Measurements from ENCODE around the gene FOXA3.

DNA sequence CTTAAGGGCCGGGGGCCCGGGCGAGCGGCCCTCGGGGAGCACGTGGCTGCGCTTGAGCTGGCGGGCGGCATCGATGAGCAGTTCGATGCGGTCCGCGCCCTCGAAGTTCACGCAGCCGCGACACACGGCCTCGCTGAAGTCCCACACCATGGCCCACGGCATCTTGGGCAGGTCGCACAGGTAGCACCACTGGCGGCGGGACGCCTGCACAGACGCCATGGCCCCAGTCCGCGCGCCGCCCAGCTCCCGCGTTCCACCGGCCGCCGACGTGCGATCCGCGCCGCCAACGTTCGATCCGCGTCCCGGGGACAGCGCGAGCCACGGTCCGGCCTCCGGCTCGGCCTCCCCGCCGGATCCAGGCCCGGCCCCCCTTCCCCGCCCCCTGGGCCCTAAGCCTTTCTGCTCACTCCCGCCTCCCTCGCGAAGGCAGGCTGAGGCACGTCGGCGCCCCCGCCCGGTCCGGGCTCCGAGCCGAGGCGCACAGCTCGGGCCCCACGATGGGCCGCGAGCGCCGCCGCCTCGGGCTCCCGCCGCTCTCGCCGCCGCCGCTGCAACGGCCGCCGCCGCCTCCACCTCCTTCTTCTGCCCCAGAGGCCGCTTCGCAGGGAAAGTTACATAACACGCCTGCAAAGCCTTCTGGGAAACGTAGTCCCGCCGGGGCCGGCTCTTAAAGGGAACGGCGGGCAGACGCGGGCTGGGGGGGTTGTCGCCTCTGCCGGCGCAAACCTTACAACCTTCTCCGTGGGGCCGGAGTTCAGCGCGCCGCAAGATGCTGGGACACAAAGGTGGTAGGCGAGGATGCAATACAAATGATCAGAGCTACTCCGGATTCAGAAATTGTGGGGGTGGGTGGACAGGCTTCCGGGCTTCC lies 21.7 kb downstream of the FOXA3 start, which contains the start of gene IRF2BP1:
- TF ChIP-seq, protein P1, sequence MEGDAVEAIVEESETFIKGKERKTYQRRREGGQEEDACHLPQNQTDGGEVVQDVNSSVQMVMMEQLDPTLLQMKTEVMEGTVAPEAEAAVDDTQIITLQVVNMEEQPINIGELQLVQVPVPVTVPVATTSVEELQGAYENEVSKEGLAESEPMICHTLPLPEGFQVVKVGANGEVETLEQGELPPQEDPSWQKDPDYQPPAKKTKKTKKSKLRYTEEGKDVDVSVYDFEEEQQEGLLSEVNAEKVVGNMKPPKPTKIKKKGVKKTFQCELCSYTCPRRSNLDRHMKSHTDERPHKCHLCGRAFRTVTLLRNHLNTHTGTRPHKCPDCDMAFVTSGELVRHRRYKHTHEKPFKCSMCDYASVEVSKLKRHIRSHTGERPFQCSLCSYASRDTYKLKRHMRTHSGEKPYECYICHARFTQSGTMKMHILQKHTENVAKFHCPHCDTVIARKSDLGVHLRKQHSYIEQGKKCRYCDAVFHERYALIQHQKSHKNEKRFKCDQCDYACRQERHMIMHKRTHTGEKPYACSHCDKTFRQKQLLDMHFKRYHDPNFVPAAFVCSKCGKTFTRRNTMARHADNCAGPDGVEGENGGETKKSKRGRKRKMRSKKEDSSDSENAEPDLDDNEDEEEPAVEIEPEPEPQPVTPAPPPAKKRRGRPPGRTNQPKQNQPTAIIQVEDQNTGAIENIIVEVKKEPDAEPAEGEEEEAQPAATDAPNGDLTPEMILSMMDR (IDR thresholded peaks at IDR 0.05), result peak in 1 of 3 experiments; percentile 39
- TF ChIP-seq POLR2A (IDR thresholded peaks at IDR 0.05; ENCODE audit: low read depth) (no peak), POLR2AphosphoS5 (IDR thresholded peaks at IDR 0.05) (peak; percentile 80 to 91), EP300 (IDR thresholded peaks at IDR 0.05) (no peak)
